SK-N-MC (cell line): Measurements from ENCODE around the gene VIPR2.

Source experiments
- EZH2 ChIP-seq: fragments of 200-600 bp; sonication (generic); IDR thresholded peaks from one replicate; pipeline ENCODE4 v1.6.1; 2017; ENCODE audit warnings: antibody characterized with exemption
- FOXP2 ChIP-seq: optimal IDR thresholded peaks from 2 replicates; pipeline ENCODE3; 2011; ENCODE audit warnings: mild to moderate bottlenecking, moderate library complexity; ENCODE audit not compliant: insufficient read depth; ENCODE audit errors: extremely low read length, control extremely low read depth
- POLR2AphosphoS5 ChIP-seq: IDR thresholded peaks from 2 replicates; pipeline ENCODE4 v1.6.1; 2012; ENCODE audit warnings: mild to moderate bottlenecking, low read depth, low read length, borderline replicate concordance

DNA sequence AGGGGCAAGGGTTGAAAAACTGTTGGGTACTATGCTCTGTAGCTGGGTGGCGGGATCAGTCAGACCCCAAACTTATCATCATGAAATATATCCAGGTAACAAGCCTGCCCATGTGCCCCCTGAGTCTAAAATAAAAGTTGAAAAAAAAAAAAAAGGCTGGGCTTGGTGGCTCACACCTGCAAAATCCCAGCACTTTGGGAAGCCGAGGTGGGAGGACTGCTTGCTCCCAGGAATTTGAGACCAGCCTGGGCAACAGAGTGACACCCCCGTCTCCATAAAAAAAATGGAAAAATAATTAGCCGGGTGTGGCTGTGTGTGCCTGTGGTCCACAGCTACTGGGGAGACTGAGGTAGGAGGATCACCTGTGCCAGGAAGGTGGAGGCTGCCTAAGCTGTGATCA, 83.5 kb downstream of the VIPR2 start:
- TF ChIP-seq POLR2AphosphoS5 (no peak), EZH2 (no peak), FOXP2 (no peak)
